NCI-H128 (cell line): Measurements from ENCODE around the gene MT1E.
"Not testable (repeated sequence)": the region's sequence is repeated elsewhere in the genome, so short reads cannot be mapped to it uniquely, and the experiment has no call there.

ENCODE experiments used
- DNase-seq: peaks from one replicate; lab custom pipeline; 2025; ENCODE audit not compliant: unreplicated experiment; lab: John Stamatoyannopoulos, UW

MT1E gene

GRCh38 chr16:56643833-56644232 lies 18.3 kb downstream of the MT1E start:
- no peak for DNase-seq

- no peak for DNase-seq
Measured at GRCh38 chr16:56645311-56645710, 19.7 kb downstream of the MT1E start.

- no peak for DNase-seq
Measured at GRCh38 chr16:56645838-56646237, 20.3 kb downstream of the MT1E start.

GRCh38 chr16:56647641-56648431 lies 22.3 kb downstream of the MT1E start:
- no peak for DNase-seq

- no peak for DNase-seq
Measured at GRCh38 chr16:56649271-56649670, 23.7 kb downstream of the MT1E start.

GRCh38 chr16:56649820-56650219 lies 24.2 kb downstream of the MT1E start:
- no peak for DNase-seq

GRCh38 chr16:56651586-56651985 lies 26.0 kb downstream of the MT1E start, which contains the start of gene MT1B:
Gene MT1B (plus strand): TSS chr16:56651886. CDS start chr16:56651954, 68 bp downstream.
- DNase-seq: no peak

GRCh38 chr16:56652600-56652999 lies 27.0 kb downstream of the MT1E start:
- no peak for DNase-seq

GRCh38 chr16:56653218-56653617 lies 27.6 kb downstream of the MT1E start:
- no peak for DNase-seq

GRCh38 chr16:56657555-56658326 lies 32.2 kb downstream of the MT1E start, which contains the start of gene MT1F:
Gene MT1F (plus strand): TSS chr16:56657959. CDS start chr16:56658059, 100 bp downstream.
- DNase-seq: no peak

- no peak for DNase-seq
Measured at GRCh38 chr16:56658327-56658875, 32.8 kb downstream of the MT1E start.

GRCh38 chr16:56662357-56663354 lies 37.1 kb downstream of the MT1E start:
- DNase-seq: no peak

GRCh38 chr16:56664506-56664905 lies 38.9 kb downstream of the MT1E start:
- no peak for DNase-seq

- DNase-seq: not testable (repeated sequence)
Measured at GRCh38 chr16:56665286-56666261, 40.0 kb downstream of the MT1E start.

- DNase-seq: no peak
Measured at GRCh38 chr16:56667581-56668571, 42.3 kb downstream of the MT1E start, which contains the start of gene MT1G. Gene MT1G (minus strand): TSS chr16:56668065. CDS start chr16:56667993, 72 bp downstream.

GRCh38 chr16:56669005-56669839 lies 43.6 kb downstream of the MT1E start, which contains the start of gene MT1H:
Gene MT1H (plus strand): TSS chr16:56669814. CDS start chr16:56669885, 71 bp downstream.
- DNase-seq: no peak
